GM10266 (cell line): ENCODE data around the gene ADAMTS12.

ENCODE experiments used
- DNase-seq: peaks from one replicate; pipeline ENCODE4 v3.0.0; 2012; ENCODE audit errors: extremely low spot score
- TF ChIP-seq, protein P1 (sequence below): IDR thresholded peaks from 2 replicates; pipeline ENCODE4 v1.5.1; 2012; ENCODE audit warnings: mild to moderate bottlenecking, low read depth; ENCODE audit not compliant: control insufficient read depth, insufficient read depth; ENCODE audit errors: missing control alignments

The ADAMTS12 gene

DNA sequence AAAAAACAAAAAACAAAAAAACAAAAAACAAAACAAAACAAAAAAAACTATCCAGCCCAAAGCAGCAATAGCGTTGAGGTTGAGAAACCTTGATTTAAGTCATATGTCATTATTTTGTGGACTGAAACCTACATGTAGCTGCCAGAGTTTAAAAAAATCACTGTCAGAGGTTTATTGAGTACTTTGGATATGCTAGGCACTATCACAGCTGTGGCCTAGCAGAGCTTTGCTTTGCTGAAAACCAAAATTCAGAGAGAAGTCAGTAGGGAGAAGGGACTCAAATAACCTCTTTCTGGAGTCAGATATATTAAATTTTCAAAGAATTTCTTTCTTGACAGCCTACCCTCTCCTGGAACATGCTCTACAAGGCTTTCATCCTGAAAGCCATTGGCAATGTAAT, 299.5 kb downstream of the ADAMTS12 start:
- TF ChIP-seq, protein P1, sequence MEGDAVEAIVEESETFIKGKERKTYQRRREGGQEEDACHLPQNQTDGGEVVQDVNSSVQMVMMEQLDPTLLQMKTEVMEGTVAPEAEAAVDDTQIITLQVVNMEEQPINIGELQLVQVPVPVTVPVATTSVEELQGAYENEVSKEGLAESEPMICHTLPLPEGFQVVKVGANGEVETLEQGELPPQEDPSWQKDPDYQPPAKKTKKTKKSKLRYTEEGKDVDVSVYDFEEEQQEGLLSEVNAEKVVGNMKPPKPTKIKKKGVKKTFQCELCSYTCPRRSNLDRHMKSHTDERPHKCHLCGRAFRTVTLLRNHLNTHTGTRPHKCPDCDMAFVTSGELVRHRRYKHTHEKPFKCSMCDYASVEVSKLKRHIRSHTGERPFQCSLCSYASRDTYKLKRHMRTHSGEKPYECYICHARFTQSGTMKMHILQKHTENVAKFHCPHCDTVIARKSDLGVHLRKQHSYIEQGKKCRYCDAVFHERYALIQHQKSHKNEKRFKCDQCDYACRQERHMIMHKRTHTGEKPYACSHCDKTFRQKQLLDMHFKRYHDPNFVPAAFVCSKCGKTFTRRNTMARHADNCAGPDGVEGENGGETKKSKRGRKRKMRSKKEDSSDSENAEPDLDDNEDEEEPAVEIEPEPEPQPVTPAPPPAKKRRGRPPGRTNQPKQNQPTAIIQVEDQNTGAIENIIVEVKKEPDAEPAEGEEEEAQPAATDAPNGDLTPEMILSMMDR: no peak
- DNase-seq: no peak

DNA sequence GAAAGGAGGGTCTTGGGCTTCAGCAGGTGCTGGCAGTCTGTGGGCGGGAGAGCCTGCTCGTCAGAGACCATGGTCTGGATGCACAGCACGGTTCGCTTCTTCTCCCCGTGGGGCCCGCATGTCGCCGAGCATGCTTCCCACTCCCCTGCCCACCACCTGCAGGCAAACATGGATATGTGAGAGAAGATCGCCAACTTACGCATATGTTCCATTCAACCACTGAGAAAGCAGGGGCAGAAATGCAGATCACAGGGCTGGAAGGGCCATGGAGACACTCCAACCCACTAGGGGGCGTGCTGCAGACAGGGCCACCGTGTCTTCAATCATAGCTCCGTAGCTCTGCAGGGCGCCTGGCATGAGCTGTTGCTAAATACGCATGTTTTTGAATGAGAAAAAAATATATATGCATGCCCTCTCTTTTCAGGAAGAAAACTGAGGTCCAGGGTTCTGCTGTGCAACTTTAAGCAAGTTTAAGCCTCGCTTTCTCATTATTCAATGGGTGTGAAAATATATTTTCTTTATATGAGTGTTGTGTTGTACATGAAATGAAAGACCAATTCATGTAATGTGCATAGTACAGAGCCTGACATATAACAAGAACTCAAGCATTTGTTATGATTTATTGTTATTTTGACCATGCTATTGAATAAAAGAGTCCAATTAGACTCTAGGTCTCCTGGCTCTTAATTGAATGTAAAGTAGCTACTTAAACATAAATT, 303.0 kb downstream of the ADAMTS12 start:
- TF ChIP-seq, protein P1: peak; percentile 62
- peak; percentile 14 for DNase-seq

DNA sequence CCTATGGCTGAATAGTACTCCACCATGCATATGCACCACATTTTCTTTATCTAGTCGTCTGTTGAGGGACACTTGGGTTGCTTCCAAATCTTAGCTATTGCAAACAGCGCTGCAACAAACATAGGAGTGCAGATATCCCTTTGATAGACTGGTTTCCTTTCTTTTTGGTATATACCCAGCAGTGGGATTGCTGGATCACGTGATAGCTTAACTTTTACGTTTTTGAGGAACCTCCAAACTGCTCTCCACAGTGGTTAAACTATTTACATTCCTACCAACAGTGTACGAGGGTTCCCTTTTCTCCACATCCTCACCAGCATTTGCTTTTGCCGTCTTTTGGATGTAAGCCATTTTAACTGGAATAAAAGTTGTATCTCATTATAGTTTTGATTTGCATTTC, 308.5 kb downstream of the ADAMTS12 start:
- DNase-seq: no peak
- TF ChIP-seq, protein P1: no peak

DNA sequence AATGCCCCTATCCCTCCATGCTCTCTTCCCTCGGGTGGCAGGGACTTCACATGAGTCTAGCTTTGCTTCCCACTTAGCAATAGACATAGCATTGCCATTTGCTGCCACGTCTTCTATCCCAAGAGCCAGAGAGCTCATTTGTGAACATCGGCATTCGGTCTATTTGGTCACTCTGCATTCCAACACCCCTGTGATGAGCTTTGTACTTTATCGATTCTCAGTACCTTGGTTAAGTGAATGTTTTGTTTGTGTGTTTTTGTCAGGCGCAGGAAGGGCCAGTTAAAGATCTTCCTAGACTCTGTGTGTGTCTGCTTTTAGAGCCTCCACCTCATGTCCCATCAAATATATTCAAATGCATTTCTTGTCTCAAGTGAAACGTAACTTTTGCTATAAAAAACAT, 309.4 kb downstream of the ADAMTS12 start:
- no peak for DNase-seq
- TF ChIP-seq, protein P1: no peak

DNA sequence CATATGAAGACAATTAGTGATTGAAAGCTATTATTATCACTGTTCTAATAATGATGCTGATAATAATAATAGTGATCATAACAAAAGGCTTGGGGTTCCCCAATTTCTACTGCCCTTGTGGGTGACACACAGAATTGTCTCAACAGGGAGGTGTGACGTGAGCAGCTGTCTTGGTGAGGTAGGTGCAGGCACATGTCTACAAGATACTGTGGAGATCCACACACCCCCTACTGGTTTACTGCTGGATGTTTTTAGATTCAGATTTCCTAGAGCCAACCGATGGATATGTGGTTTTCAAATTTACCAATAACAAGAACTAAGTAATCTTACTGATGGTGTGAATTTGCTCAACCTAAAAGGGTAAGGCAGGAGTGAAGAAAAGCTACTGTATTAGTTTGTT, 312.0 kb downstream of the ADAMTS12 start:
- DNase-seq: no peak
- TF ChIP-seq, protein P1: no peak

DNA sequence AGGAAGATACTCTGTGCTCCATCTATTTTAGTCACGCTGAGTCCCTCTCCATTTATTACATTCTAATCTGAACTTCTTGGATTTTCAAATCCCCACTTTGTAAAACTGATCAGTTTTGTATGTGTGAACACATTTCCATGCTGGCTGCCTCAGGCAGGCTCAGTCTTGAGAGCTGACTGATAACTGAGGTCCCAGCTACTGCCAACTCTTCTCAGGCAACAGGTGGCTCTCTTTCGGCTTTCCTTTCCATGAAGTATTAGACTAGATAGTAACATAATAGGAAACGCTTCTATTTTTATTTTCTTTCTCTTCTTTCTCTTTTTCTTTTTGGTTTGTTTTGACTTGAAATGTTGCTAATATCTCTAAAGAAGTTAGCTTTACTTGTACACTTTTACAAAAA, 312.6 kb downstream of the ADAMTS12 start:
- TF ChIP-seq, protein P1: no peak

DNA sequence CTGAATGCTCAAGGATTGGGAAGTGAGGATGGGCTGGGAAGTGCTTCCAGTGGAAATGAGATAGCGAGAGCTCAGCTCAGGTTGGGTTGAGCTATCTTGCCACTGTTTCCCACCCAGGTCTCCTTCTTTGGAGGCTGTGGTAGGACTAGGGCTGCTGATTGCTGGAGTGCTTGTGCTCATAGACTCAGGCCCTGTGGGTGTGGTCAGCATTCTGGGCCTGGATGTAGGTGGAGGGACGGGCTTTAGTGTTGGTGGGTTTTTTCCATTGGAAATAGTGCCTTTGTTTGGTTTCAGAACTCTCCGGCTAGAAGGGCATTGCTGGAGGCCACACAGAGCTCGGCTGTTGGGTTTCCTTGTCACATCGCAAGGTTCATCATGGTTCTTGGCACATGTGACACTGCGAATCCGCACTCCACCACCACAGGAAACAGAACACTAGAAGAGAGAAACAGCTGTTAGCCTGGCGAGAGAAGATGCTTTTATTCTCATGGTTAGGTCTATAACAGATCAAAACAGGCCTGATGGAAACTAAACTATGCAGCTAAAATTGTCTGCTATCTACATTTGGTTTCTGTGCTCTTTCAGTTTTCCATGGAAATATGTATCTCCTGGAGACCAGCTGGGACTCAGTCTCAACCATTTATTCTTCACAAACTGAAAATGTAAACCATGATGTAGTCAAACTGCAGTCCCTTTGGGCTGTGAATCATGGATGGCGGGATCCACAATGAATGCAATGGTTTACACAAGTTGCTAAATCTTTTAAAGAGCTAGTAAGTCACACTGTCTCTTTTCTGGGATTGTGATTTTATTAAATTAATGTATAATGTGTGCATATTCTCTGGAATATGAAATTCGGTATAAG, 314.8 kb downstream of the ADAMTS12 start:
- TF ChIP-seq, protein P1: no peak
- no peak for DNase-seq

More for the DNA sequence above, 312.6 kb downstream of the ADAMTS12 start:
- no peak for DNase-seq
